ENCODE data around the gene ALDH5A1. TPM values are rescaled to one million over a fixed set of nuclear protein-coding genes. Genes with fewer than 3 reads are reported as not detected.

ALDH5A1 gene
- total RNA-seq, 1 donor = 2.6 TPM

- H3K4me3 ChIP-seq (ENCODE audit: low read depth, low read length) = no peak overlapping the region
- no peak for DNase-seq (ENCODE audit: low read depth)
- TF ChIP-seq CTCF (IDR thresholded peaks at IDR 0.05; ENCODE audit: insufficient read depth, low read depth, low read length) = no peak
These were observed 40.8 kb upstream of the ALDH5A1 start for GRCh38 chr6:24453921-24454320.

DNA sequence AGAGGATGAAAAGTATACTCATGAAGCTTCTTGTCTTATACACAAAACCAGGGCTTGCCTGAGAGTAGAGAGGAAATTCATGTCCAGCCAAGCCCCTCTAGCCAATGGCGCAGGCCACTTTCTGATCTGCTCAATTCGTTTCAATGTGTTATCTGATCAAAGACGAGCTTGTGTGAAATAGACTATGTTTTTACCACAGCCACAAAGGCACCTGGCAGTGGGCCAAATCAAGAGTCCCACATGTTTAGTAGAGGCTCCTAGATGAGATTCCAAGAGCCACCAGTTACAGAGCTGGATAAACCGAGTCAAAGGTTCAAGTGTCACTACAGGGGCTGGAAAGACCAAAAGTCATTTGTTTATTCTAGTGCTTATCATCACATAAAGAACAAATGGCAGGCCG lies 40.3 kb upstream of the ALDH5A1 start:
- TF ChIP-seq CTCF (IDR thresholded peaks at IDR 0.05; ENCODE audit: insufficient read depth, low read depth, low read length) = no peak
- no peak for DNase-seq (ENCODE audit: low read depth)
- H3K4me3 ChIP-seq (ENCODE audit: low read depth, low read length) = no peak overlapping the region

DNA sequence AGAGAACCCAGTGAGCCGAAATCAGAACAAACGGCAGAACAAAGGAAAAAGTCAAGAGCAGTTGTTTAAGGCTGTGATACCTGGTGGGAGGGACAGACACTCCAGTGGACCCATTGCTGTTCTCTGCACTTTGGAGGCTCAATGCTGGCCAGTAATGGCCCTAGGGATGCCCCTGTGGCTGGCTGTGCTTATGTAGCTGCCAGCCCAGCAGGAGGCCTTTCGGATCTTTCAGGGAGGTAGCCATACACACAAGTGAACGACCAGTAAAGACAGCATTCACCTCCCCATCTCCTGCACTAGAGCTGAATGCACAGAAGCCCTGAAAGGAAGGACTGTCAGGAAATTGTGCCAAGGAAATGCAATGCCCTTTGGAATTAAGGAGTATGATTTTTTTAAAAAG lies 39.7 kb upstream of the ALDH5A1 start:
- no peak for DNase-seq (ENCODE audit: low read depth)
- TF ChIP-seq CTCF (IDR thresholded peaks at IDR 0.05; ENCODE audit: insufficient read depth, low read depth, low read length) = no peak
- no peak overlapping the region for H3K4me3 ChIP-seq (ENCODE audit: low read depth, low read length)

GRCh38 chr6:24458134-24458533 lies 36.6 kb upstream of the ALDH5A1 start:
- no peak overlapping the region for H3K4me3 ChIP-seq (ENCODE audit: low read depth, low read length)
- TF ChIP-seq CTCF (IDR thresholded peaks at IDR 0.05; ENCODE audit: insufficient read depth, low read depth, low read length) = no peak
- no peak for DNase-seq (ENCODE audit: low read depth)

DNA sequence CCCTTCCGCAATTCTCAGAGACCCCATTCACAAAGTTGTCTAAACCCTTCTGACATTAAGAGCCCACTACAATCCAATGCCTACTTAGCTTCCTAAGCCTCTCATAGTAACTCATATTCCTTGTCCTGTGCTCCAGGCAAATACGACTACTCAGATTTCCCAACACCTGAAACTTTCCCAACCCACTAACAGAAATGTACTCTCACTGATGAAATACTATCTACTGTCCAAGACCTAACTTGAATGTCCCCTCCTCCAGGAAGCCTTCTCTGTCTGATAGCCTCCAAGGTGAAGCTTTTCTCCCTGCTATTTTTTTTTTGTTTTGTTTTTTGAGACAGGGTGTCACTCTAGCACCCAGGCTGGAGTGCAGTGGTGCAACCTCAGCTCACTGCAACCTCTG lies 35.8 kb upstream of the ALDH5A1 start:
- no peak for DNase-seq (ENCODE audit: low read depth)
- no peak overlapping the region for H3K4me3 ChIP-seq (ENCODE audit: low read depth, low read length)
- no peak for TF ChIP-seq CTCF (IDR thresholded peaks at IDR 0.05; ENCODE audit: insufficient read depth, low read depth, low read length)

GRCh38 chr6:24460966-24461365 lies 33.8 kb upstream of the ALDH5A1 start:
- no peak overlapping the region for H3K4me3 ChIP-seq (ENCODE audit: low read depth, low read length)
- TF ChIP-seq CTCF (IDR thresholded peaks at IDR 0.05; ENCODE audit: insufficient read depth, low read depth, low read length) = no peak
- DNase-seq (ENCODE audit: low read depth) = no peak

DNA sequence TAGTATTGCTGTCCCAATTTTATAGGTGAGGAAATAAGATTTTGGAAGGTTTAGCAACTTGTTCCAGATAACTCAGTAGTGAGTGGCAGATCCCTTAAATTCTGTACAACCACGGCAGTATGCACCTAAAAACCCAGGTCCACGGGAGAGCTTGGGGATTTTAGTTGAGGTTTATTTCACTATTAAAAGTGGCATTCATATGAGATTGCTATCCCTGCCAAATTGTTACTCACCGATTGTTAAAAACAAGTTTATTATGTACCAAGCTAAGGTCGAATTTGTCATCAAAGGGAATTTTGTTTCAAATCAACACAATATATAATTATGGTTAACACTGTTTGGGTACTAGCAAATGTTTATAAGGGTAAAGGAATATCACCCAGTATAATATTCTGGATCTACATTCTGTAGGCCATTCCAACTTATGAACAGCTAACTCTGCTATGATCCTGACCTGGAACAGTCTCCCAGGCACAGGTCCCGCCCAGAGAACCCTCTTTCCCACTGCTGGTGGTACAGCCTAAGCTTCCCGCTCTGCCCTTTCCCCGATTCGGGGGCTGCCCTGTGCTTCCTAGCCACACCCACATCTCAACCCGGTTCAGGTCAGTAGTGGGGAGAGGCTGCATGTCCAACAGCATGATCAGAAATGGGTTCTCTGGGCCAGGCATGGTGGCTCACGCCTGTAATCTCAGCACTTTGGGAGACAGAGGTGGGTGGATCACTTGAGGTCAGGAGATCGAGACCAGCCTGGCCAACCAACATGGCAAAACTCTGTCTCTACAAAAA lies 30.3 kb upstream of the ALDH5A1 start:
- no peak for TF ChIP-seq CTCF (IDR thresholded peaks at IDR 0.05; ENCODE audit: insufficient read depth, low read depth, low read length)
- H3K4me3 ChIP-seq (ENCODE audit: low read depth, low read length) = no peak overlapping the region
- no peak for DNase-seq (ENCODE audit: low read depth)
